Measurements from ENCODE around the gene SLC37A2. TPM values are rescaled to one million over a fixed set of nuclear protein-coding genes. Genes with fewer than 3 reads are reported as not detected.

The SLC37A2 gene
- total and polyA plus RNA-seq, 2 of the 13 experiments (the other 11 are each of a cell fraction or from before 2014, with no cell fraction given), result 4.6 to 7.1 TPM

GRCh38 chr11:125061281-125061680 lies 1.8 kb upstream of the SLC37A2 start:
- CTCF ChIA-PET (ENCODE audit: low intra/inter-chr PET ratio, low total read pairs), result no interaction called here
- ATAC-seq (peak; percentile 13), DNase-seq (ENCODE audit: low spot score) (peak; percentile 56), FAIRE-seq (peak; percentile 18)
- Histone ChIP-seq H3K4me1 (ENCODE audit: insufficient read depth, low read length) (peaks cover 77% of the 10 kb centered on the region), H3K27ac (ENCODE audit: extremely low read length, insufficient read depth, low read length) (no peak overlapping the region), H2AFZ (ENCODE audit: low read length) (no peak overlapping the region), H3K4me2 (ENCODE audit: low read depth, low read length) (peak overlapping the region; percentile 54), H3K36me3 (replicated peaks in 1 of 2; ENCODE audit: control insufficient read depth in 1 of 2, insufficient read depth in 2 of 2, low read length in 2 of 2) (no peaks in the 10 kb centered on the region), H3K79me2 (ENCODE audit: insufficient read depth, low read length) (no peaks in the 10 kb centered on the region), H3K9me3 (ENCODE audit: low read length) (no peaks in the 10 kb centered on the region), H3K27me3 (ENCODE audit: control insufficient read depth in 1 of 2, insufficient read depth in 2 of 2, low read length in 2 of 2) (no peaks in the 10 kb centered on the region; a peak in 1 of 5 replicates), H3K9ac (ENCODE audit: insufficient read depth, low read depth, low read length) (peak overlapping the region; percentile 27; the same call in 1 of the 2 replicates), H3K4me3 (replicated peaks in 1 of 3; ENCODE audit: insufficient read depth in 1 of 3, low read depth in 2 of 3, low read length in 3 of 3) (no peak overlapping the region), H4K20me1 (ENCODE audit: insufficient read depth, low read length) (no peaks in the 10 kb centered on the region)
- POLR2A ChIA-PET, result no interaction called here
- no TSS peak for BruUV-seq (replicated peaks)
- in situ Hi-C loops (cut with HindIII; ENCODE audit: extremely low pct_ligation_motif_present, low pct_unique_long_range_greater_than_20kb), result no loop called here
- intact Hi-C loops (cut with micrococcal nuclease; ENCODE audit: unreplicated experiment), result no loop called here
- WGBS (ENCODE audit: low lambda C conversion rate), result 4% methylated on average over 3 of the region's 4 CpGs
- TF ChIP-seq ATF7 (IDR thresholded peaks at IDR 0.05), result no peak
- no peak for TF ChIP-seq ATF7 (CRISPR knock-in tag; IDR thresholded peaks at IDR 0.05)
- TF ChIP-seq POLR2A (IDR thresholded peaks at IDR 0.05; ENCODE audit: insufficient read depth in 1 of 2, low read depth in 2 of 2, low read length in 2 of 2), result no peak
- no peak for TF ChIP-seq ATF6 (CRISPR knock-in tag; conservative IDR thresholded peaks at IDR 0.05)
- no peak for TF ChIP-seq HHEX (CRISPR knock-in tag; IDR thresholded peaks at IDR 0.05)
- TF ChIP-seq ZNF24 (IDR thresholded peaks at IDR 0.05), result no peak
- TF ChIP-seq HNRNPK (IDR thresholded peaks at IDR 0.05; ENCODE audit: low read depth, low read length, poor library complexity, severe bottlenecking), result no peak
- TF ChIP-seq ZNF34 (CRISPR knock-in tag; IDR thresholded peaks at IDR 0.05; ENCODE audit: borderline replicate concordance), result no peak
- TF ChIP-seq, protein P1, sequence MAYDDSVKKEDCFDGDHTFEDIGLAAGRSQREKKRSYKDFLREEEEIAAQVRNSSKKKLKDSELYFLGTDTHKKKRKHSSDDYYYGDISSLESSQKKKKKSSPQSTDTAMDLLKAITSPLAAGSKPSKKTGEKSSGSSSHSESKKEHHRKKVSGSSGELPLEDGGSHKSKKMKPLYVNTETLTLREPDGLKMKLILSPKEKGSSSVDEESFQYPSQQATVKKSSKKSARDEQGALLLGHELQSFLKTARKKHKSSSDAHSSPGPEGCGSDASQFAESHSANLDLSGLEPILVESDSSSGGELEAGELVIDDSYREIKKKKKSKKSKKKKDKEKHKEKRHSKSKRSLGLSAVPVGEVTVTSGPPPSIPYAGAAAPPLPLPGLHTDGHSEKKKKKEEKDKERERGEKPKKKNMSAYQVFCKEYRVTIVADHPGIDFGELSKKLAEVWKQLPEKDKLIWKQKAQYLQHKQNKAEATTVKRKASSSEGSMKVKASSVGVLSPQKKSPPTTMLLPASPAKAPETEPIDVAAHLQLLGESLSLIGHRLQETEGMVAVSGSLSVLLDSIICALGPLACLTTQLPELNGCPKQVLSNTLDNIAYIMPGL (CRISPR knock-in tag; IDR thresholded peaks at IDR 0.05; ENCODE audit: borderline replicate concordance in 1 of 2, low read depth in 1 of 2), result no peak
- TF ChIP-seq KDM6A (CRISPR knock-in tag; IDR thresholded peaks at IDR 0.05; ENCODE audit: low read depth), result no peak
- TF ChIP-seq IRF1 (CRISPR knock-in tag; IDR thresholded peaks at IDR 0.05; ENCODE audit: low read depth), result no peak
- TF ChIP-seq ZNF788 (CRISPR knock-in tag; IDR thresholded peaks at IDR 0.05; ENCODE audit: borderline replicate concordance), result no peak
- TF ChIP-seq, protein P2, sequence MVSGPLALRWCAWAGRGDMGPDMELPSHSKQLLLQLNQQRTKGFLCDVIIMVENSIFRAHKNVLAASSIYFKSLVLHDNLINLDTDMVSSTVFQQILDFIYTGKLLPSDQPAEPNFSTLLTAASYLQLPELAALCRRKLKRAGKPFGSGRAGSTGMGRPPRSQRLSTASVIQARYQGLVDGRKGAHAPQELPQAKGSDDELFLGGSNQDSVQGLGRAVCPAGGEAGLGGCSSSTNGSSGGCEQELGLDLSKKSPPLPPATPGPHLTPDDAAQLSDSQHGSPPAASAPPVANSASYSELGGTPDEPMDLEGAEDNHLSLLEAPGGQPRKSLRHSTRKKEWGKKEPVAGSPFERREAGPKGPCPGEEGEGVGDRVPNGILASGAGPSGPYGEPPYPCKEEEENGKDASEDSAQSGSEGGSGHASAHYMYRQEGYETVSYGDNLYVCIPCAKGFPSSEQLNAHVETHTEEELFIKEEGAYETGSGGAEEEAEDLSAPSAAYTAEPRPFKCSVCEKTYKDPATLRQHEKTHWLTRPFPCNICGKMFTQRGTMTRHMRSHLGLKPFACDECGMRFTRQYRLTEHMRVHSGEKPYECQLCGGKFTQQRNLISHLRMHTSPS (CRISPR knock-in tag; IDR thresholded peaks at IDR 0.05; ENCODE audit: low read depth), result no peak
- TF ChIP-seq ZHX1 (CRISPR knock-in tag; IDR thresholded peaks at IDR 0.05; ENCODE audit: low read depth), result no peak
- TF ChIP-seq ZNF567 (CRISPR knock-in tag; IDR thresholded peaks at IDR 0.05; ENCODE audit: borderline replicate concordance), result no peak
- no peak for TF ChIP-seq ZNF720 (CRISPR knock-in tag; IDR thresholded peaks at IDR 0.05)
- TF ChIP-seq ONECUT2 (CRISPR knock-in tag; IDR thresholded peaks at IDR 0.05), result no peak
